HepG2 (cell line): Measurements from ENCODE around the gene SLC25A25. TPM values are rescaled to one million over a fixed set of nuclear protein-coding genes. Genes with fewer than 3 reads are reported as not detected.
A peak's percentile ranks its signal among the peaks of the same experiment; 100 is the strongest.

Experiments used
- BORCS8-MEF2B ChIP-seq: sonication (generic); formaldehyde crosslinking; IDR thresholded peaks from 2 replicates; pipeline ENCODE4 v1.8.0; 2022; ENCODE audit warnings: mild to moderate bottlenecking, missing genetic modification reagents
- HNRNPUL1 ChIP-seq: fragments of 200-400 bp; formaldehyde crosslinking; IDR thresholded peaks from 2 replicates; pipeline ENCODE4 v1.6.1; 2017; ENCODE audit warnings: low read depth, mild to moderate bottlenecking, low read length, moderate library complexity
- IKZF1 ChIP-seq: fragments of 450-650 bp; IDR thresholded peaks from 2 replicates; pipeline ENCODE4 v1.7.1; 2016
- IKZF4 ChIP-seq: sonication (generic); formaldehyde crosslinking; IDR thresholded peaks from 2 replicates; pipeline ENCODE4 v1.5.1; 2020; ENCODE audit warnings: borderline replicate concordance, mild to moderate bottlenecking, low read depth, missing genetic modification reagents; ENCODE audit errors: not compliant biosample characterization
- MED1 ChIP-seq: sonication (generic); formaldehyde crosslinking; IDR thresholded peaks from 2 replicates; pipeline ENCODE4 v1.4.0; 2020; ENCODE audit warnings: missing genetic modification reagents
- MED13 ChIP-seq: sonication (generic); formaldehyde crosslinking; IDR thresholded peaks from 2 replicates; pipeline ENCODE4 v1.5.0; 2020; ENCODE audit warnings: missing genetic modification reagents
- MTF2 ChIP-seq: sonication (generic); formaldehyde crosslinking; IDR thresholded peaks from 2 replicates; pipeline ENCODE4 v1.5.0; 2020; ENCODE audit warnings: missing genetic modification reagents, borderline replicate concordance
- PAF1 ChIP-seq: IDR thresholded peaks from 2 replicates; pipeline ENCODE4 v1.6.1; 2016; ENCODE audit warnings: missing genetic modification reagents, missing compliant biosample characterization
- RFX3 ChIP-seq: IDR thresholded peaks from 2 replicates; pipeline ENCODE4 v1.6.1; 2016; ENCODE audit warnings: missing biosample characterization, missing genetic modification reagents
- TERF1 ChIP-seq: sonication (generic); formaldehyde crosslinking; IDR thresholded peaks from 2 replicates; pipeline ENCODE4 v1.8.0; 2022; ENCODE audit warnings: mild to moderate bottlenecking, missing genetic modification reagents, moderate library complexity
- TRAFD1 ChIP-seq: sonication (generic); formaldehyde crosslinking; IDR thresholded peaks from 2 replicates; pipeline ENCODE4 v1.5.1; 2020; ENCODE audit warnings: missing genetic modification reagents, mild to moderate bottlenecking, borderline replicate concordance
- YEATS2 ChIP-seq: sonication (generic); formaldehyde crosslinking; IDR thresholded peaks from 2 replicates; pipeline ENCODE4 v1.4.0; 2020; ENCODE audit warnings: missing genetic modification reagents, borderline replicate concordance
- YY1 ChIP-seq: IDR thresholded peaks from 2 replicates; pipeline ENCODE4 v1.6.1; 2011; ENCODE audit warnings: low read length, low read depth, moderate library complexity, mild to moderate bottlenecking; ENCODE audit not compliant: insufficient read depth, insufficient replicate concordance
- ZNF276 ChIP-seq: sonication (generic); formaldehyde crosslinking; IDR thresholded peaks from 2 replicates; pipeline ENCODE4 v1.4.0; 2020; ENCODE audit warnings: mild to moderate bottlenecking, low read depth, missing genetic modification reagents
- ZNF468 ChIP-seq: sonication (generic); formaldehyde crosslinking; IDR thresholded peaks from 2 replicates; pipeline ENCODE4 v1.8.0; 2022; ENCODE audit warnings: mild to moderate bottlenecking, moderate library complexity, missing genetic modification reagents
- ZNF777 ChIP-seq: sonication (generic); formaldehyde crosslinking; IDR thresholded peaks from 2 replicates; pipeline ENCODE4 v1.4.0; 2020; ENCODE audit warnings: missing genetic modification reagents
- ZSCAN25 ChIP-seq: sonication (generic); formaldehyde crosslinking; IDR thresholded peaks from 2 replicates; pipeline ENCODE4 v1.8.0; 2022; ENCODE audit warnings: mild to moderate bottlenecking, missing genetic modification reagents
- polyA plus RNA-seq, 8 experiments: library from polyadenylated mRNA; depleted of rRNA in 3 of 8; stranded (reverse) in 7 of 8; unstranded in 1 of 8; fragments of >200 nt; fragmentation: Illumina TruSeq in 4 of 8; extraction: Trizol in 4 of 8; gene quantifications; 2 replicates each; pipeline versions ENCODE4 v1.2.1 to v1.2.3, GENCODE V29; 2011 to 2016; ENCODE audit warnings: low read depth in 4 of 8, missing spikeins in 1 of 8, mixed read lengths in 1 of 8; ENCODE audit not compliant: insufficient read depth in 1 of 8
- total RNA-seq, 5 experiments: library from RNA; depleted of rRNA; stranded (reverse); fragments of >200 nt; fragmentation: Illumina TruSeq; extraction: Trizol; gene quantifications; 2 replicates each; pipeline ENCODE4 v1.2.3, GENCODE V29; 2016; ENCODE audit warnings: low read depth in 1 of 5
- TF ChIP-seq, protein P1 (sequence below): sonication (generic); formaldehyde crosslinking; IDR thresholded peaks from 2 replicates; pipeline ENCODE4 v1.9.0; 2021; ENCODE audit warnings: missing genetic modification reagents, borderline replicate concordance
- TF ChIP-seq, protein P2 (sequence below): sonication (generic); formaldehyde crosslinking; IDR thresholded peaks from 2 replicates; pipeline ENCODE4 v1.4.0; 2020; ENCODE audit warnings: missing genetic modification reagents

The SLC25A25 gene
- total and polyA plus RNA-seq, 2 of the 13 experiments (the other 11 are each of a cell fraction or from before 2014, with no cell fraction given), result 10.5 to 24.8 TPM

DNA sequence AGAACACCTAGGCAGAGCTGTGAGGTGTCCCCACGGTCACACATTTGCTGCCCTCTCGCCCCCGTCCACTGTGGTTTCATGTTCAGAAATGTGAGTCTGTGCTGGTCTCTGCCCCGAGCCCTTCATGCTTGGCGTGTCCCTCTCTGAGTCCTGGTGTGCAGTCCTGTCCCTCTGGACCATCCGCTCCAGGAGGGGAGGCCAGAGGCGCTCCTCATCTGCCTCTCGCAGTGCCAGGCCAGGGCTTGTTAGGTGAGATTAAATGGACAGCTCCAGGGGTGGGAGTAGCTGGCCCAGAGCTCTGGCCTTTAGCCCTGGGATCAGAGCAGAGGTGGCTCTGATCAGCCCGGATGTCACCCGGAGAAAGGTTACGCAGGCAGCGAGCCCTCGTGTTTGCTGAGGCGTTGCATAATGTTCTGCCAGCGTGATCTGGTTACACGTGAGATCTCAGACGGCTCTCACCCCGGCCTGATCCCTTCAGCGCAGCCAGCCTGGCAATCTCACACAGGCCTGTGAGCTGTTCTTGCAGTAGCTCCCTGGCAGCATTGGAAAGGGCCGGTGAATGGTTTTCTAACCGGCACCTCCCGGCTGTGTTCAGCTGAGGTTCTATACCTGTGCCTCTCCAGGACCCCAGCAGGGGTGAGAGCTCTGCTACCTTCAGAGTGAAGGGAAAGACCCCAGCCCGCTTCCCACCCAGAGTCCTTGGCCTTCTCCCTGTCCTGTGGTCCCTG lies 35.0 kb downstream of the SLC25A25 start (continued):
- TF ChIP-seq, protein P1, sequence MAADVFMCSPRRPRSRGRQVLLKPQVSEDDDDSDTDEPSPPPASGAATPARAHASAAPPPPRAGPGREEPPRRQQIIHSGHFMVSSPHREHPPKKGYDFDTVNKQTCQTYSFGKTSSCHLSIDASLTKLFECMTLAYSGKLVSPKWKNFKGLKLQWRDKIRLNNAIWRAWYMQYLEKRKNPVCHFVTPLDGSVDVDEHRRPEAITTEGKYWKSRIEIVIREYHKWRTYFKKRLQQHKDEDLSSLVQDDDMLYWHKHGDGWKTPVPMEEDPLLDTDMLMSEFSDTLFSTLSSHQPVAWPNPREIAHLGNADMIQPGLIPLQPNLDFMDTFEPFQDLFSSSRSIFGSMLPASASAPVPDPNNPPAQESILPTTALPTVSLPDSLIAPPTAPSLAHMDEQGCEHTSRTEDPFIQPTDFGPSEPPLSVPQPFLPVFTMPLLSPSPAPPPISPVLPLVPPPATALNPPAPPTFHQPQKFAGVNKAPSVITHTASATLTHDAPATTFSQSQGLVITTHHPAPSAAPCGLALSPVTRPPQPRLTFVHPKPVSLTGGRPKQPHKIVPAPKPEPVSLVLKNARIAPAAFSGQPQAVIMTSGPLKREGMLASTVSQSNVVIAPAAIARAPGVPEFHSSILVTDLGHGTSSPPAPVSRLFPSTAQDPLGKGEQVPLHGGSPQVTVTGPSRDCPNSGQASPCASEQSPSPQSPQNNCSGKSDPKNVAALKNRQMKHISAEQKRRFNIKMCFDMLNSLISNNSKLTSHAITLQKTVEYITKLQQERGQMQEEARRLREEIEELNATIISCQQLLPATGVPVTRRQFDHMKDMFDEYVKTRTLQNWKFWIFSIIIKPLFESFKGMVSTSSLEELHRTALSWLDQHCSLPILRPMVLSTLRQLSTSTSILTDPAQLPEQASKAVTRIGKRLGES (CRISPR knock-in tag), result peak; percentile 66; the same call in 1 of the 2 replicates
- TF ChIP-seq HNRNPUL1, result no peak
- TF ChIP-seq RFX3 (CRISPR knock-in tag), result no peak
- peak; percentile 12 for TF ChIP-seq YY1
- TF ChIP-seq IKZF1, result no peak
- TF ChIP-seq ZSCAN25 (CRISPR knock-in tag), result peak; percentile 87
- TF ChIP-seq MED13, result peak; percentile 58; the same call in 1 of the 2 replicates
- peak; percentile 98 for TF ChIP-seq MED1 (CRISPR knock-in tag)
- peak; percentile 97 for TF ChIP-seq IKZF4 (CRISPR knock-in tag)
- TF ChIP-seq TERF1, result peak; percentile 88; the same call in 1 of the 2 replicates
- peak; percentile 82 for TF ChIP-seq BORCS8-MEF2B (CRISPR knock-in tag)
- TF ChIP-seq MTF2 (CRISPR knock-in tag), result no peak
- 0 out of 2 replicates have a peak, but pooled peaks have one; percentile 52 for TF ChIP-seq ZNF468 (CRISPR knock-in tag)
- no peak for TF ChIP-seq PAF1
- TF ChIP-seq, protein P2, sequence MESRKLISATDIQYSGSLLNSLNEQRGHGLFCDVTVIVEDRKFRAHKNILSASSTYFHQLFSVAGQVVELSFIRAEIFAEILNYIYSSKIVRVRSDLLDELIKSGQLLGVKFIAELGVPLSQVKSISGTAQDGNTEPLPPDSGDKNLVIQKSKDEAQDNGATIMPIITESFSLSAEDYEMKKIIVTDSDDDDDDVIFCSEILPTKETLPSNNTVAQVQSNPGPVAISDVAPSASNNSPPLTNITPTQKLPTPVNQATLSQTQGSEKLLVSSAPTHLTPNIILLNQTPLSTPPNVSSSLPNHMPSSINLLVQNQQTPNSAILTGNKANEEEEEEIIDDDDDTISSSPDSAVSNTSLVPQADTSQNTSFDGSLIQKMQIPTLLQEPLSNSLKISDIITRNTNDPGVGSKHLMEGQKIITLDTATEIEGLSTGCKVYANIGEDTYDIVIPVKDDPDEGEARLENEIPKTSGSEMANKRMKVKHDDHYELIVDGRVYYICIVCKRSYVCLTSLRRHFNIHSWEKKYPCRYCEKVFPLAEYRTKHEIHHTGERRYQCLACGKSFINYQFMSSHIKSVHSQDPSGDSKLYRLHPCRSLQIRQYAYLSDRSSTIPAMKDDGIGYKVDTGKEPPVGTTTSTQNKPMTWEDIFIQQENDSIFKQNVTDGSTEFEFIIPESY (CRISPR knock-in tag), result peak; percentile 69; the same call in 1 of the 2 replicates
- TF ChIP-seq ZNF777 (CRISPR knock-in tag), result peak; percentile 81
- peak; percentile 89; the same call in 1 of the 2 replicates for TF ChIP-seq YEATS2 (CRISPR knock-in tag)
- TF ChIP-seq ZNF276, result peak; percentile 92
- no peak for TF ChIP-seq TRAFD1 (CRISPR knock-in tag)
